Measurements from ENCODE around the gene SLC43A3.

SLC43A3 gene

GRCh38 chr11:57440744-57441414, 14.0 kb upstream of the SLC43A3 start:
- no peak overlapping the region for H3K4me3 Mint-ChIP-seq

DNA sequence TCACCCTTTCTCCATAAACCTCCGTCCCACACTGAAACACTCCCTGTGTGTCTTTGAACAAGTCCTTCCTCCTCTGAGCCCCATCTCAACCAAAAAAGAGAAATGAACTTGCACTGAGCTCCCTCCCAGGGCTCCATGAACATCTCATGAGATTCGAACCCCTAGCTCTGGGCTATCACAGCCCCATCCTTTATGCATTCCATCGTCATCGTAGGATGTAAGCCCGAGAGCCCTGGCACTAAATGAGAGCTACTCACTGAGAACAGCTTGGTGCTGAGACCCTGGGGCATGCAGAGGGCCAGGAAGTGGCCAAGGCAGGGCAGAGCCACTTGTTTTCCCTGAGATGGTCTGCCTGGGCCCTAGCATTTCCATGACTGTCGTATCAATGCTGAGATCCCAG, 12.9 kb upstream of the SLC43A3 start:
- Mint-ChIP-seq H3K27me3 (peaks cover 5% of the 10 kb centered on the region), H3K9me3 (no peaks in the 10 kb centered on the region), H3K27ac (no peak overlapping the region), H3K4me1 (no peaks in the 10 kb centered on the region), H3K4me3 (no peak overlapping the region)
- ATAC-seq (no peak), DNase-seq (no peak)

More at GRCh38 chr11:57440744-57441414, 14.0 kb upstream of the SLC43A3 start:
- Mint-ChIP-seq H3K9me3 (no peaks in the 10 kb centered on the region), H3K27me3 (peaks cover 11% of the 10 kb centered on the region), H3K27ac (peak overlapping the region in 1 of 2 donors; percentile 62), H3K4me1 (no peaks in the 10 kb centered on the region)
- no peak for ATAC-seq
- no peak for DNase-seq

DNA sequence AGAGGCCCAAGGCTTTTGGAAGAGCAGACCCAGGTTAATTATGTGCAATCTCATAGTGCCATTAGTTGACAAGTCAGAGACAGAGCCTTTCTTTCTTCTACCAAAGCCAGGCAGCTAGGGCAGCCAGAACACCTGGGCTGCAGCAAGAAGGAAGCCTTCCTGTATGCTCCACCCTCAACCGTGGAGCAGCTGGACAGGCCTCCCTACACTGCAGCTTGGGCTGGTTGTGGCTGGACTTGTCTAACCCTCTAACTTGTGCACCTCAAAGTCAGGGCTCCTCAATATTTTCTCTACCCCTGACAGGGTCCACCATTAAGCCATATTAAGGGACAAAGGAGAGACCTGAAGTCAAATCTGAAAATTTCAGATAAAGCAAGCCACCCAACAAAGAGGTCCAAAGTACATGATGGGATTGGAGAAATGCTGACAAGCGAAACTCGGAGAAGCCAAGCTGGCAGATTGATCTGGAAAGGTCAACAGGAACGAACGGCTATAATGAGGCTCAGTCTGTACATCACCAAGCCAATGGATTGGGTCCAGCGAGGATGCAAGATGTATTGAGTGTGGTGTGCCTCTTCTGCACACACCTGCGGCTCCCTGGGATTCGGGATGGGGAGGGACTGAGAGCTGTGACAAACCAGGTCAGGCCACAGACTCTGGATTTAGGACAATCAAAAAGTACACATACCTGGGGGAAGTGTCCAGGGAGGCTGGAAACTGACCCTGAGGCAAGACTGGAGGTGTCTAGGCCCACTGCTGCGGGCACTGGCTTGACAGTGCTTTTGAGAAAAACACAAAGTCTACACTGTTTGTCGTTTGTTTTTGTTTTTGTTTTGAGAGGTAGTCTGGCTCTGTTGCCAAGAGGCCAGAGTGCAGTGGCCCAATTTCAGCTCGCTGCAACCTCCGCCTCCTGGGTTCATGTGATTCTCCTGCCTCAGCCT, 11.7 kb upstream of the SLC43A3 start:
- Mint-ChIP-seq H3K27ac (peak overlapping the region in 1 of 2 donors; percentile 85), H3K4me3 (no peak overlapping the region), H3K4me1 (no peaks in the 10 kb centered on the region), H3K9me3 (no peaks in the 10 kb centered on the region), H3K27me3 (no peaks in the 10 kb centered on the region)
- DNase-seq (no peak), ATAC-seq (no peak)

- Mint-ChIP-seq H3K4me1 (peaks cover 19% of the 10 kb centered on the region), H3K9me3 (no peaks in the 10 kb centered on the region), H3K27me3 (no peaks in the 10 kb centered on the region), H3K4me3 (no peak overlapping the region), H3K27ac (no peak overlapping the region)
- DNase-seq (no peak), ATAC-seq (no peak)
Observed at GRCh38 chr11:57436031-57436430, 9.1 kb upstream of the SLC43A3 start.

GRCh38 chr11:57434640-57435546, 8.0 kb upstream of the SLC43A3 start:
- DNase-seq = no peak
- Mint-ChIP-seq H3K4me3 (no peak overlapping the region), H3K4me1 (peaks cover 24% of the 10 kb centered on the region)

GRCh38 chr11:57432714-57433163, 5.8 kb upstream of the SLC43A3 start:
- Mint-ChIP-seq H3K4me3 (no peak overlapping the region), H3K27ac (peak overlapping the region in 1 of 2 donors; percentile 86), H3K27me3 (no peaks in the 10 kb centered on the region), H3K9me3 (no peaks in the 10 kb centered on the region), H3K4me1 (peaks cover 26% of the 10 kb centered on the region)
- ATAC-seq (peak; percentile 73), DNase-seq (no peak)

More at GRCh38 chr11:57434640-57435546, 8.0 kb upstream of the SLC43A3 start:
- no peak for ATAC-seq
- no peaks in the 10 kb centered on the region for H3K9me3 Mint-ChIP-seq
- H3K27ac Mint-ChIP-seq = no peak overlapping the region
- no peaks in the 10 kb centered on the region for H3K27me3 Mint-ChIP-seq

DNA sequence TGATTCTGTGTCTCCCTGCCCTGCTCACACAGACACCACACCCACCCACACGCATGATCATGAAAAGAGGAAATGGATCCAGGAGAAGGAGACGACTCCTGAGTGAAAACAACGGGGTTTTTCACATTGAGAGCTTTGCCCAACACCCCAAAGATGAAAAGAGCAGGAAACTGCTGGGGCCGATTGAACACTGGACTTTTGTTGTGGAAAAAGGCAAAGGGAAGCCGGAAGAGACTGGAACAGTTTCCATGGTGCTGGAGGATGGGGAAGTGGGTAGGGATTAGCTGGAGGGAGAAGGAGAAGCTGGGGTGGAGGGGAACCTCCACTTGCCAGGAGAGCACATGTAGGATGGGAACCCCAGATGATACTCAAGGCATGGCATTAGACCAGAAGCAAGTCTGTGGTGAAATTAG, 5.2 kb upstream of the SLC43A3 start:
- ATAC-seq (no peak), DNase-seq (no peak)
- Mint-ChIP-seq H3K4me3 (no peak overlapping the region), H3K9me3 (no peaks in the 10 kb centered on the region), H3K27me3 (no peaks in the 10 kb centered on the region), H3K4me1 (peaks cover 32% of the 10 kb centered on the region), H3K27ac (peak overlapping the region in 1 of 2 donors; percentile 69)

- Mint-ChIP-seq H3K4me3 (no peak overlapping the region), H3K4me1 (peaks cover 38% of the 10 kb centered on the region), H3K9me3 (no peaks in the 10 kb centered on the region), H3K27me3 (no peaks in the 10 kb centered on the region), H3K27ac (peak overlapping the region in 1 of 2 donors; percentile 74)
- no peak for ATAC-seq
- no peak for DNase-seq
Observed at GRCh38 chr11:57430952-57431351, 4.0 kb upstream of the SLC43A3 start.

GRCh38 chr11:57429946-57430345, 3.0 kb upstream of the SLC43A3 start:
- H3K4me3 Mint-ChIP-seq = no peak overlapping the region
- no peaks in the 10 kb centered on the region for H3K9me3 Mint-ChIP-seq
- no peaks in the 10 kb centered on the region for H3K27me3 Mint-ChIP-seq
- H3K4me1 Mint-ChIP-seq = peaks cover 48% of the 10 kb centered on the region
- no peak for DNase-seq
- ATAC-seq = no peak
- no peak overlapping the region for H3K27ac Mint-ChIP-seq

DNA sequence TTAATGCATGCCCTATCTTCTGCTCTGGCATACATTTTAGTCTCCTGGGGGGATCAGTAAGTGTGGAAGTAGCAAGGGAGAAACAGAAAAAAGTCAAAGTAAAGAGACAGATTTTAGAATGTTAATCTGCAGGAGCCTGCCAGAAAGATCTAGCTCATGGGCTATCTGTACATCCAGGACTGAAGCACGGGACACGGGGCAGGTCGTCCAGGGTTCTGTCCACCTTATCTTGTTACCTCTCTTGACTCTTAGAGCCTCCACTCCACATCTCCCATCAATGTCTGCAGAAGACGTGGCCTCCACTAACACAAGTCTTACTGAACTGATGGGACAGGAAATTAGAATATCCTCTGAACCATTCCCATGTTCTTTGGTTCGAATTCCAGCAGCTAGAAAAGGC, 1.7 kb upstream of the SLC43A3 start:
- peaks cover 62% of the 10 kb centered on the region for H3K4me1 Mint-ChIP-seq
- ATAC-seq = no peak

GRCh38 chr11:57427727-57428082, 784 bp upstream of the SLC43A3 start:
- Mint-ChIP-seq H3K27me3 (no peaks in the 10 kb centered on the region), H3K9me3 (no peaks in the 10 kb centered on the region), H3K4me3 (peak overlapping the region; percentile 81 to 94), H3K27ac (peak overlapping the region; percentile 94 to 99), H3K4me1 (peaks cover 69% of the 10 kb centered on the region)
- ATAC-seq (no peak), DNase-seq (no peak)

More for the DNA sequence above, 1.7 kb upstream of the SLC43A3 start:
- DNase-seq = no peak
- no peaks in the 10 kb centered on the region for H3K27me3 Mint-ChIP-seq
- no peak overlapping the region for H3K4me3 Mint-ChIP-seq
- no peak overlapping the region for H3K27ac Mint-ChIP-seq
- H3K9me3 Mint-ChIP-seq = no peaks in the 10 kb centered on the region

- Mint-ChIP-seq H3K4me3 (peak overlapping the region; percentile 81 to 94), H3K27me3 (no peaks in the 10 kb centered on the region), H3K9me3 (no peaks in the 10 kb centered on the region), H3K4me1 (peaks cover 69% of the 10 kb centered on the region), H3K27ac (peak overlapping the region; percentile 94 to 99)
- ATAC-seq = no peak
- DNase-seq = no peak
Observed at GRCh38 chr11:57426439-57426928, 437 bp downstream of the SLC43A3 start.

DNA sequence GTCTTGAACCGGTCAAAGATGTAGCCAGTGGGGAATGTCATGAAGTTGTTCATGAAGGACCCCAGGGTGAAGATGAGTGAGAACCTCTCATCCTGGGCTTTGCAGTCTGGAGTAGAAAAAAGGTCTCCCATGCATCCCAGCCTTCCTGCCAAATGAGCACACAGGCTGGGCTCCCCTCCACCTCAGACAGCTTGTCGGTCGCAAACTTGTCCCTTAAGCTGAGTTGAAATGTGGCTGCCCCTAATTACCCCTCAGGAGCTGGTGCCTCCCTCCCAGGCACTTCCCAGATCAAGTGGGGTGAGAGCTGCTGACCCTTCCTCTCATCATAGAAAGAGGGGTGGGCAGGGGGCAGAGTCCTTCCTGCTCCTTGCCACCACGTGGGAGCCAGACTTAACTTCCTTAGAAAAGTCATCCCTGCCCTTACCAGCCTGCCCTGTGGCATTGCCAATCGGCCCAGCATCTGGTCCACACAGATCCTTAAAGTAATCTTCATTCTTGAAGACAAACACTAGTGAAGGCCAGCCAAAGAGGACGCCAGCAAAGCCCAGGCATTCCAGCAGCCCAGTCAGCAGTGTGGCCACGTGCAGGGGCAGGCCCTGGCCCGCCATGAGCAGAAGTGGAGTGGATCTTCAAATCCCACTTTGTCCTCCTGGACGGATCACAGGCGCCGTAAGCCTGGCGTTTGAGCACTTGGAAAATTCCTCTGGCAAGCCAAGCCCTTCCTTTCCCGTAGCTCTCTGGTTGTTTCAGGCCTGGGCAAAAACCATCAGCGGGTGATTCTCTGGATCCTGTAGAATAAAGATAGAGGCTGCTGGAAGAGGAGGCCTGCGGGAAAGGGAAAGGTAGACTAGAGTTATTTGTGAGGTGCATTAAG, 1.1 kb downstream of the SLC43A3 start:
- H3K4me1 Mint-ChIP-seq = peaks cover 69% of the 10 kb centered on the region

More for the DNA sequence above, 1.1 kb downstream of the SLC43A3 start:
- DNase-seq (no peak), ATAC-seq (no peak)
- Mint-ChIP-seq H3K9me3 (no peaks in the 10 kb centered on the region), H3K27ac (peak overlapping the region; percentile 94 to 99), H3K4me3 (peak overlapping the region; percentile 81 to 94), H3K27me3 (no peaks in the 10 kb centered on the region)

Measured in stimulated activated naive CD8-positive, alpha-beta T cell treated with anti-CD3 and anti-CD28 coated beads, Interleukin-15, amount 100 ng/mL, for 72 hours (primary cell).